Measurements from ENCODE around the gene MRPS26. TPM values are rescaled to one million over a fixed set of nuclear protein-coding genes. Genes with fewer than 3 reads are reported as not detected.
"Not testable (repeated sequence)": the region's sequence is repeated elsewhere in the genome, so short reads cannot be mapped to it uniquely, and the experiment has no call there.

Gene MRPS26
- polyA plus RNA-seq, 1 donor (not counting 4 experiments of a cell fraction or from before 2014, with no cell fraction given), result 29.8 TPM

GRCh38 chr20:3072530-3073250 is 26.8 kb downstream of the MRPS26 start:
- dilution Hi-C loops (cut with MboI; ENCODE audit: extremely low pct_ligation_motif_present, low sequenced_read_pairs), result no loop called here
- H3K9ac ChIP-seq (ENCODE audit: control insufficient read depth, extremely low read depth, insufficient read depth, low read length), result no peak overlapping the region
- no peak overlapping the region for H2AFZ ChIP-seq (ENCODE audit: control insufficient read depth, low read length)
- H3K27ac ChIP-seq (ENCODE audit: control insufficient read depth, insufficient read depth, low read length), result no peak overlapping the region
- H3K27me3 ChIP-seq (ENCODE audit: control insufficient read depth, extremely low read depth, insufficient read depth, low read length), result peaks cover 25% of the 10 kb centered on the region
- H3K9me1 ChIP-seq (ENCODE audit: control insufficient read depth, extremely low read depth, insufficient read depth, low read length), result no peaks in the 10 kb centered on the region
- TF ChIP-seq CTCF (optimal IDR thresholded peaks at IDR 0.05 in 1 of 3, IDR thresholded peaks at IDR 0.05 in 1 of 3, conservative IDR thresholded peaks at IDR 0.05 in 1 of 3; ENCODE audit: extremely low read depth in 1 of 3, insufficient read depth in 2 of 3, low read length in 3 of 3) (no peak), EZH2 (IDR thresholded peaks at IDR 0.05; ENCODE audit: low read length) (peak; percentile 24)
- H3K4me1 ChIP-seq (ENCODE audit: control insufficient read depth, extremely low read depth, insufficient read depth, low read length), result no peaks in the 10 kb centered on the region
- no peaks in the 10 kb centered on the region for H4K20me1 ChIP-seq (ENCODE audit: control insufficient read depth, extremely low read depth, insufficient read depth, low read length)
- H3K4me2 ChIP-seq (ENCODE audit: control insufficient read depth, extremely low read depth, insufficient read depth, low read depth, low read length), result peak overlapping the region; percentile 10
- H3K4me3 ChIP-seq (ENCODE audit: control insufficient read depth in 2 of 3, extremely low read depth in 1 of 3, insufficient read depth in 2 of 3, low read depth in 1 of 3, low read length in 3 of 3), result no peak overlapping the region
- FAIRE-seq, result no peak
- no peaks in the 10 kb centered on the region for H3K79me2 ChIP-seq (ENCODE audit: control insufficient read depth, insufficient read depth, low read length)
- no peak for DNase-seq (ENCODE audit: low read depth, low spot score)
- H3K9me3 ChIP-seq (ENCODE audit: control insufficient read depth, low read depth, low read length), result no peaks in the 10 kb centered on the region
- no peaks in the 10 kb centered on the region for H3K36me3 ChIP-seq (ENCODE audit: control insufficient read depth in 2 of 2, extremely low read depth in 1 of 2, insufficient read depth in 2 of 2, low read length in 2 of 2)

GRCh38 chr20:3073251-3073643 is 27.4 kb downstream of the MRPS26 start:
- H2AFZ ChIP-seq (ENCODE audit: control insufficient read depth, low read length); H4K20me1 ChIP-seq (ENCODE audit: control insufficient read depth, extremely low read depth, insufficient read depth, low read length); H3K9me1 ChIP-seq (ENCODE audit: control insufficient read depth, extremely low read depth, insufficient read depth, low read length); H3K36me3 ChIP-seq (ENCODE audit: control insufficient read depth in 2 of 2, extremely low read depth in 1 of 2, insufficient read depth in 2 of 2, low read length in 2 of 2); H3K27ac ChIP-seq (ENCODE audit: control insufficient read depth, insufficient read depth, low read length); H3K4me1 ChIP-seq (ENCODE audit: control insufficient read depth, extremely low read depth, insufficient read depth, low read length); H3K79me2 ChIP-seq (ENCODE audit: control insufficient read depth, insufficient read depth, low read length); FAIRE-seq; H3K4me3 ChIP-seq (ENCODE audit: control insufficient read depth in 2 of 3, extremely low read depth in 1 of 3, insufficient read depth in 2 of 3, low read depth in 1 of 3, low read length in 3 of 3); H3K9me3 ChIP-seq (ENCODE audit: control insufficient read depth, low read depth, low read length); H3K9ac ChIP-seq (ENCODE audit: control insufficient read depth, extremely low read depth, insufficient read depth, low read length); H3K4me2 ChIP-seq (ENCODE audit: control insufficient read depth, extremely low read depth, insufficient read depth, low read depth, low read length); dilution Hi-C loops (cut with MboI; ENCODE audit: extremely low pct_ligation_motif_present, low sequenced_read_pairs); DNase-seq (ENCODE audit: low read depth, low spot score): not testable (repeated sequence)
- peaks cover 25% of the 10 kb centered on the region for H3K27me3 ChIP-seq (ENCODE audit: control insufficient read depth, extremely low read depth, insufficient read depth, low read length)

- Histone ChIP-seq H3K27me3 (ENCODE audit: control insufficient read depth, extremely low read depth, insufficient read depth, low read length) (peaks cover 25% of the 10 kb centered on the region), H2AFZ (ENCODE audit: control insufficient read depth, low read length) (no peak overlapping the region), H3K4me2 (ENCODE audit: control insufficient read depth, extremely low read depth, insufficient read depth, low read depth, low read length) (no peak overlapping the region), H3K9me1 (ENCODE audit: control insufficient read depth, extremely low read depth, insufficient read depth, low read length) (no peaks in the 10 kb centered on the region), H3K79me2 (ENCODE audit: control insufficient read depth, insufficient read depth, low read length) (no peaks in the 10 kb centered on the region), H3K9ac (ENCODE audit: control insufficient read depth, extremely low read depth, insufficient read depth, low read length) (no peak overlapping the region), H4K20me1 (ENCODE audit: control insufficient read depth, extremely low read depth, insufficient read depth, low read length) (no peaks in the 10 kb centered on the region), H3K9me3 (ENCODE audit: control insufficient read depth, low read depth, low read length) (no peaks in the 10 kb centered on the region), H3K27ac (ENCODE audit: control insufficient read depth, insufficient read depth, low read length) (no peak overlapping the region), H3K4me1 (ENCODE audit: control insufficient read depth, extremely low read depth, insufficient read depth, low read length) (no peaks in the 10 kb centered on the region), H3K36me3 (ENCODE audit: control insufficient read depth in 2 of 2, extremely low read depth in 1 of 2, insufficient read depth in 2 of 2, low read length in 2 of 2) (no peaks in the 10 kb centered on the region), H3K4me3 (ENCODE audit: control insufficient read depth in 2 of 3, extremely low read depth in 1 of 3, insufficient read depth in 2 of 3, low read depth in 1 of 3, low read length in 3 of 3) (no peak overlapping the region)
- dilution Hi-C loops (cut with MboI; ENCODE audit: extremely low pct_ligation_motif_present, low sequenced_read_pairs), result no loop called here
- TF ChIP-seq CTCF (optimal IDR thresholded peaks at IDR 0.05 in 1 of 3, IDR thresholded peaks at IDR 0.05 in 1 of 3, conservative IDR thresholded peaks at IDR 0.05 in 1 of 3; ENCODE audit: extremely low read depth in 1 of 3, insufficient read depth in 2 of 3, low read length in 3 of 3), result no peak
- TF ChIP-seq EZH2 (IDR thresholded peaks at IDR 0.05; ENCODE audit: low read length), result no peak
- FAIRE-seq (no peak), DNase-seq (ENCODE audit: low read depth, low spot score) (no peak)
Measured at GRCh38 chr20:3074812-3075211, 29.0 kb downstream of the MRPS26 start.

- H4K20me1 ChIP-seq (ENCODE audit: control insufficient read depth, extremely low read depth, insufficient read depth, low read length); H3K36me3 ChIP-seq (ENCODE audit: control insufficient read depth in 2 of 2, extremely low read depth in 1 of 2, insufficient read depth in 2 of 2, low read length in 2 of 2); FAIRE-seq; dilution Hi-C loops (cut with MboI; ENCODE audit: extremely low pct_ligation_motif_present, low sequenced_read_pairs); H3K4me3 ChIP-seq (ENCODE audit: control insufficient read depth in 2 of 3, extremely low read depth in 1 of 3, insufficient read depth in 2 of 3, low read depth in 1 of 3, low read length in 3 of 3); H3K9me1 ChIP-seq (ENCODE audit: control insufficient read depth, extremely low read depth, insufficient read depth, low read length); H2AFZ ChIP-seq (ENCODE audit: control insufficient read depth, low read length); H3K9me3 ChIP-seq (ENCODE audit: control insufficient read depth, low read depth, low read length); H3K4me2 ChIP-seq (ENCODE audit: control insufficient read depth, extremely low read depth, insufficient read depth, low read depth, low read length); H3K79me2 ChIP-seq (ENCODE audit: control insufficient read depth, insufficient read depth, low read length); H3K9ac ChIP-seq (ENCODE audit: control insufficient read depth, extremely low read depth, insufficient read depth, low read length); DNase-seq (ENCODE audit: low read depth, low spot score); H3K4me1 ChIP-seq (ENCODE audit: control insufficient read depth, extremely low read depth, insufficient read depth, low read length); H3K27ac ChIP-seq (ENCODE audit: control insufficient read depth, insufficient read depth, low read length): not testable (repeated sequence)
- peaks cover 25% of the 10 kb centered on the region for H3K27me3 ChIP-seq (ENCODE audit: control insufficient read depth, extremely low read depth, insufficient read depth, low read length)
Measured at GRCh38 chr20:3075315-3075714, 29.5 kb downstream of the MRPS26 start.

All from keratinocyte (primary cell).